Hepatocyte (in vitro differentiated cells): Measurements from ENCODE around the gene NLRC3.

ENCODE experiments used
- EZH2 ChIP-seq: fragments of 200-600 bp; sonication (generic); IDR thresholded peaks from 2 replicates; pipeline ENCODE4 v1.6.1; 2016; ENCODE audit warnings: antibody characterized with exemption, mild to moderate bottlenecking, borderline replicate concordance
- TF ChIP-seq, protein P1 (sequence below): fragments of 200-600 bp; sonication (generic); IDR thresholded peaks from 2 replicates; pipeline ENCODE4 v1.5.1; 2016; ENCODE audit warnings: antibody characterized with exemption, mild to moderate bottlenecking; ENCODE audit not compliant: poor library complexity

DNA sequence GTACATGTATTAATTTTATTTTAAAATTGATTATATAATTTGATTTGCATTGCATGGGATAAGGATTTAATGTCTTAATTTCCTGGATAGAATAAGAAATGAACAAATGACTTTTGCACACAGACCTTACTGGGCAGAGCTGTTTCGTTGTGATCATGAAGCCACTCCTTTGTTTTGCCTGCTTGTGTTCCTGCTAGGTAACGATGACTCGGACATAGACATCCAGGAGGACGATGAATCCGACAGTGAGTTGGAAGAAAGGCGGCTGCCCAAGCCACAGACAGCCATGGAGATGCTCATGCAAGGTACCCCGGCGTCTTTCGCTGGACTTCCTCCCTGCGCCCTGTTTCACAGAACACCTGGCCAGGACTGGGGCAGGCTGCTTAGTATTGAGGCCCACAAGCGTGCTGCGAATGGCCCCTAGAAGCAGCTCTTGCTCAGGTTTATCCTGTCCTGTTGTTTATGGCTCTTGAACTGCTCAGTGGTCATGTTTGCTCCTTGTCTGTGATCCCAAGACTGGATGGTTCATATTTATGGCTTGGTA lies 46.8 kb downstream of the NLRC3 start:
- TF ChIP-seq, protein P1, sequence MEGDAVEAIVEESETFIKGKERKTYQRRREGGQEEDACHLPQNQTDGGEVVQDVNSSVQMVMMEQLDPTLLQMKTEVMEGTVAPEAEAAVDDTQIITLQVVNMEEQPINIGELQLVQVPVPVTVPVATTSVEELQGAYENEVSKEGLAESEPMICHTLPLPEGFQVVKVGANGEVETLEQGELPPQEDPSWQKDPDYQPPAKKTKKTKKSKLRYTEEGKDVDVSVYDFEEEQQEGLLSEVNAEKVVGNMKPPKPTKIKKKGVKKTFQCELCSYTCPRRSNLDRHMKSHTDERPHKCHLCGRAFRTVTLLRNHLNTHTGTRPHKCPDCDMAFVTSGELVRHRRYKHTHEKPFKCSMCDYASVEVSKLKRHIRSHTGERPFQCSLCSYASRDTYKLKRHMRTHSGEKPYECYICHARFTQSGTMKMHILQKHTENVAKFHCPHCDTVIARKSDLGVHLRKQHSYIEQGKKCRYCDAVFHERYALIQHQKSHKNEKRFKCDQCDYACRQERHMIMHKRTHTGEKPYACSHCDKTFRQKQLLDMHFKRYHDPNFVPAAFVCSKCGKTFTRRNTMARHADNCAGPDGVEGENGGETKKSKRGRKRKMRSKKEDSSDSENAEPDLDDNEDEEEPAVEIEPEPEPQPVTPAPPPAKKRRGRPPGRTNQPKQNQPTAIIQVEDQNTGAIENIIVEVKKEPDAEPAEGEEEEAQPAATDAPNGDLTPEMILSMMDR, result no peak
- no peak for TF ChIP-seq EZH2
